Natural killer cell (primary cell): Measurements from ENCODE around the gene CRIM1. TPM values are rescaled to one million over a fixed set of nuclear protein-coding genes. Genes with fewer than 3 reads are reported as not detected.

ENCODE experiments used
- ATAC-seq, 3 donors: fragments of 150-1000 bp in 2 of 3; fragments of 200-7000 bp in 1 of 3; cut with Tn5 transposase; 1 replicate in 1 of 3; 2 replicates in 2 of 3; pipeline ENCODE4 v1.10.0; 2021; ENCODE audit warnings: mild to moderate bottlenecking in 2 of 3, moderate library complexity in 2 of 3
- DNase-seq, 2 donors: peaks; one replicate each; pipeline versions ENCODE4 v3.0.0 to v3.0.0-alpha.2; 2013 to 2021; ENCODE audit warnings: mixed read lengths in 1 of 2
- H3K27ac ChIP-seq: one replicate; pipeline ENCODE4 v1.5.1; 2013; ENCODE audit warnings: mild to moderate bottlenecking, low read length
- H3K27me3 ChIP-seq: one replicate; pipeline ENCODE4 v1.6.1; 2013; ENCODE audit warnings: low read length; ENCODE audit not compliant: control insufficient read depth, insufficient read depth
- H3K36me3 ChIP-seq: one replicate; pipeline ENCODE4 v1.6.1; 2013; ENCODE audit warnings: low read length; ENCODE audit not compliant: control insufficient read depth, insufficient read depth
- H3K4me1 ChIP-seq: one replicate; pipeline ENCODE4 v1.6.1; 2013; ENCODE audit warnings: low read length; ENCODE audit not compliant: control insufficient read depth, insufficient read depth
- H3K4me3 ChIP-seq: one replicate; pipeline ENCODE4 v1.5.1; 2013; ENCODE audit warnings: low read length
- H3K9me3 ChIP-seq: one replicate; pipeline ENCODE4 v1.6.1; 2013; ENCODE audit warnings: low read length; ENCODE audit not compliant: control insufficient read depth, insufficient read depth
- H3K27ac Mint-ChIP-seq, 2 donors: one replicate each; pipeline ENCODE4 v1.8.0; 2022; ENCODE audit warnings: mild to moderate bottlenecking in 2 of 2, mixed read lengths in 2 of 2, moderate library complexity in 1 of 2
- H3K27me3 Mint-ChIP-seq, 2 donors: one replicate each; pipeline ENCODE4 v1.8.0; 2022; ENCODE audit warnings: low read depth in 2 of 2, mixed read lengths in 2 of 2
- H3K36me3 Mint-ChIP-seq: one replicate; pipeline ENCODE4 v1.8.0; 2022; ENCODE audit warnings: mixed read lengths
- H3K4me1 Mint-ChIP-seq, 2 donors: one replicate each; pipeline ENCODE4 v1.8.0; 2022; ENCODE audit warnings: mixed read lengths in 2 of 2
- H3K4me3 Mint-ChIP-seq: one replicate; pipeline ENCODE4 v1.8.0; 2022; ENCODE audit warnings: mild to moderate bottlenecking, moderate library complexity, mixed read lengths
- H3K9me3 Mint-ChIP-seq, 2 donors: one replicate each; pipeline ENCODE4 v1.8.0; 2022; ENCODE audit warnings: mixed read lengths in 2 of 2
- WGBS: methylation state at CpG from one replicate; pipeline ENCODE4 v1.1.7; 2013; ENCODE audit warnings: missing lambda C conversion rate; ENCODE audit not compliant: insufficient coverage; 5-methylcytosine and 5-hydroxymethylcytosine counted together
- intact Hi-C: fragments of 100-400 bp; cut with micrococcal nuclease; formaldehyde crosslinking; loops from one replicate; pipeline ENCODE4 v1.14.2; 2022
- total RNA-seq, 4 donors: library from RNA; stranded (reverse); fragments of 120-200 nt in 1 of 4; gene quantifications; one replicate each; pipeline versions ENCODE4 v1.2.3 to v1.2.4, GENCODE V29; 2013 to 2022
- TF ChIP-seq, protein P1 (sequence below): fragments of 200-600 bp; IDR thresholded peaks from one replicate; pipeline ENCODE4 v1.8.0; 2022; ENCODE audit warnings: antibody characterized with exemption

Gene CRIM1
- total RNA-seq, 3 donors from 2014 or later (not counting 1 experiment from before 2014, with no cell fraction given), result 19.3 to 34.1 (median 32.9) TPM

DNA sequence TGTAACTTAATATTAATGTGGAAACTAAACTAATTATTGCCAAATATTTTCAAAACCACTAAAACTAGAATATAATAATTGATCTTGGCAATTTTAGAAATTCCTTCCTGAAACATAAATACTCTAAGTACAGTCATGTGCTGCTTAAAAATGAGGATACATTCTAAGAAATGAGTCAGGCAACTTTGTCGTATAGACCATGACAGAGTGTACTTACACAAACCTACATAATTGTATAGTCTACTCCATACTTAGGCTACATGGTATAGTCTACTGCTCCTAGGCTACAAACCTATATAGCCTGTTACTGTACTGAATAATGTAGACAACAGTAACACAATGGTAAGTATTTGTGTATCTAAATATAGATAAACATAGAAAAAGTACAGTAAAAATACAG is 214.8 kb downstream of the CRIM1 start:
- Histone ChIP-seq H3K4me1 (no peaks in the 10 kb centered on the region), H3K4me3 (no peak overlapping the region), H3K27ac (no peak overlapping the region), H3K27me3 (no peaks in the 10 kb centered on the region), H3K36me3 (peaks cover 23% of the 10 kb centered on the region), H3K9me3 (no peaks in the 10 kb centered on the region)
- no peak overlapping the region for H3K27ac Mint-ChIP-seq
- H3K4me1 Mint-ChIP-seq, result peaks cover 0 to 3% of the 10 kb centered on the region in 2 donors
- ATAC-seq (no peak), DNase-seq (no peak)
- peaks cover 11% of the 10 kb centered on the region for H3K36me3 Mint-ChIP-seq
- H3K27me3 Mint-ChIP-seq, result no peaks in the 10 kb centered on the region
- WGBS, result 86% methylated on average over 1 of the region's 1 CpG
- H3K9me3 Mint-ChIP-seq, result no peaks in the 10 kb centered on the region
- TF ChIP-seq, protein P1, sequence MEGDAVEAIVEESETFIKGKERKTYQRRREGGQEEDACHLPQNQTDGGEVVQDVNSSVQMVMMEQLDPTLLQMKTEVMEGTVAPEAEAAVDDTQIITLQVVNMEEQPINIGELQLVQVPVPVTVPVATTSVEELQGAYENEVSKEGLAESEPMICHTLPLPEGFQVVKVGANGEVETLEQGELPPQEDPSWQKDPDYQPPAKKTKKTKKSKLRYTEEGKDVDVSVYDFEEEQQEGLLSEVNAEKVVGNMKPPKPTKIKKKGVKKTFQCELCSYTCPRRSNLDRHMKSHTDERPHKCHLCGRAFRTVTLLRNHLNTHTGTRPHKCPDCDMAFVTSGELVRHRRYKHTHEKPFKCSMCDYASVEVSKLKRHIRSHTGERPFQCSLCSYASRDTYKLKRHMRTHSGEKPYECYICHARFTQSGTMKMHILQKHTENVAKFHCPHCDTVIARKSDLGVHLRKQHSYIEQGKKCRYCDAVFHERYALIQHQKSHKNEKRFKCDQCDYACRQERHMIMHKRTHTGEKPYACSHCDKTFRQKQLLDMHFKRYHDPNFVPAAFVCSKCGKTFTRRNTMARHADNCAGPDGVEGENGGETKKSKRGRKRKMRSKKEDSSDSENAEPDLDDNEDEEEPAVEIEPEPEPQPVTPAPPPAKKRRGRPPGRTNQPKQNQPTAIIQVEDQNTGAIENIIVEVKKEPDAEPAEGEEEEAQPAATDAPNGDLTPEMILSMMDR, result no peak
- intact Hi-C loops, result no loop called here
- H3K4me3 Mint-ChIP-seq, result no peak overlapping the region

DNA sequence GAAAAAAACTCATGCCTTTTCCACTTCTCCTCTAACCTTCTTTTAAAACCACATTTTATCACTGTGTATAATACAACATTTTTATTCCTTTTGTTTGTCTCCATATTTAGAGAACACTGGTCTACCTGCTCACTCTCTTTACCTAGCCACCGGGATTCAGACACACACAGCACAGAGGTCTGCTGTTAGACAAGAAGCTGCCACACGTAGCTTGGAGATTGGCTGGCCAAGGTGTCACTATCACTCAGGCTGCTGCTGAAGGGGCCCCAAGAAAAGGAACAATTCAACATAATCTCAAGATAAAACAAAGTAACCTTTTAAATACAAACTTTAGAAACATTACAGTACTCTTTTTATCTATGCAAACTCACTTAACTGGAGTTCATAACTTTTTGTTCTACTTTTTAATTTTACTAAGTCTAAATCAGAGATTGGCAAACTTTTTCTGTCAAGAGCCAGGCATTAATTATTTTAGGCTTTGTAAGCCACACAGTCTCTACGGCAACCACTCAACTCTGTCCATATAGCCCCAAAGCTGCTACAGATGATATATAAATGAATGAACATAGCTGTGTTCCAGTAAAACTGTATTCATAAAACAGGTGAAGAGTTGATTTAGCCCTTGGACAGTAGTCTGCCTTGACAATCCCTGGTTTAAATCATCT is 216.6 kb downstream of the CRIM1 start:
- intact Hi-C loops, result no loop called here
- Mint-ChIP-seq H3K27me3 (no peaks in the 10 kb centered on the region), H3K27ac (no peak overlapping the region), H3K36me3 (peaks cover 11% of the 10 kb centered on the region), H3K4me3 (no peak overlapping the region), H3K9me3 (no peaks in the 10 kb centered on the region), H3K4me1 (no peaks in the 10 kb centered on the region)
- no peaks in the 10 kb centered on the region for H3K9me3 ChIP-seq
- no peak overlapping the region for H3K4me3 ChIP-seq
- H3K27me3 ChIP-seq, result no peaks in the 10 kb centered on the region
- TF ChIP-seq, protein P1, result no peak
- WGBS, result 88% methylated on average over 2 of the region's 3 CpGs
- ATAC-seq (no peak), DNase-seq (no peak)
- no peaks in the 10 kb centered on the region for H3K4me1 ChIP-seq
- H3K27ac ChIP-seq, result no peak overlapping the region
- H3K36me3 ChIP-seq, result peaks cover 28% of the 10 kb centered on the region

DNA sequence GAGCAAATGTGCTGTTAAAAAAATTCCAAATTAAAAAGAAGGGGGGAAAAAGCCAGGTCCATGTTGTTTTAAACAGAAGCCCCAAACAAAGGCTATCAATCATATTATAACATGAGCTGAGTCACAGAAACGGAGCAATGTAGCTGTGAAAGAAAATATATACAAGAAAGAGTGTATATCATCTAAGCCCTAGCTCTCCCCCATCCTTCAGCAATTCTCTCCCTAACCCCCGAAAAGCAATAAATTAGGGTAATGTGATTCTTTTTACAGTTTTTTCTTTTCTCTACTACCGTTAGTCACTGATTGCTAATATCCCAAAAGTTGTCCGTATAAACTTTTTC is 217.1 kb downstream of the CRIM1 start:
- Histone ChIP-seq H3K36me3 (peaks cover 31% of the 10 kb centered on the region), H3K9me3 (no peaks in the 10 kb centered on the region), H3K4me1 (no peaks in the 10 kb centered on the region), H3K27ac (no peak overlapping the region), H3K27me3 (no peaks in the 10 kb centered on the region), H3K4me3 (no peak overlapping the region)
- 100% methylated on average over 1 of the region's 4 CpGs for WGBS
- Mint-ChIP-seq H3K36me3 (peaks cover 13% of the 10 kb centered on the region), H3K4me3 (no peak overlapping the region), H3K27me3 (no peaks in the 10 kb centered on the region), H3K4me1 (no peaks in the 10 kb centered on the region), H3K9me3 (no peaks in the 10 kb centered on the region), H3K27ac (no peak overlapping the region)
- DNase-seq, result no peak
- TF ChIP-seq, protein P1, result no peak
- intact Hi-C loops, result no loop called here
- ATAC-seq, result no peak

DNA sequence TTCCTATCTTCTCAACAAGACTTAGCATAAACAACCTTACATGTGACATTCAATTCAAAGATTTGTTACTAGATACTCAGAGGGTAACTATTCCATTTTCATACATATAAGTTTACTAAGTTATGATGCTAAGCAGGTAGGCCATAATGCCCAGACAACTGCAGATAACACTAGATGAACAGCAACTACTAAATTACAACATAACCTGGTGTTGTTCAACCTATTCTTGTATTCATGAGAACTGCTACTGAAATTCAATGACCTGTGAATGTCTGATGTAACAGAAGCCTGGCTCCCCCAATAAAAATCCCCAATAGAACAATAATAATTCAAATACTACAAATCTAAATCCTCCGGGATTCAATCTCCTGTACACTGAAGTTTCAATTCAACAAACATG is 217.6 kb downstream of the CRIM1 start:
- TF ChIP-seq, protein P1, result no peak
- Histone ChIP-seq H3K27me3 (no peaks in the 10 kb centered on the region), H3K4me1 (no peaks in the 10 kb centered on the region), H3K27ac (no peak overlapping the region), H3K36me3 (peaks cover 33% of the 10 kb centered on the region), H3K9me3 (no peaks in the 10 kb centered on the region), H3K4me3 (no peak overlapping the region)
- ATAC-seq (no peak), DNase-seq (no peak)
- Mint-ChIP-seq H3K9me3 (no peaks in the 10 kb centered on the region), H3K4me1 (no peaks in the 10 kb centered on the region), H3K36me3 (peaks cover 18% of the 10 kb centered on the region), H3K4me3 (no peak overlapping the region), H3K27me3 (no peaks in the 10 kb centered on the region), H3K27ac (no peak overlapping the region)
- no CpG with 5 or more reads among the region's 1 CpG for WGBS
- intact Hi-C loops, result no loop called here
